Hematopoietic multipotent progenitor cell treated with erythropoietin and hydrocortisone succinate and interleukin-3 and kit ligand, for 4 days (in vitro differentiated cells): ENCODE data around the gene CDC42SE2.
"Not testable (repeated sequence)": the region's sequence is repeated elsewhere in the genome, so short reads cannot be mapped to it uniquely, and the experiment has no call there.

Experiments
- DNase-seq: peaks from one replicate; pipeline ENCODE4 v3.0.0-alpha.2; 2015

CDC42SE2 gene

GRCh38 chr5:131328536-131329285 is 64.9 kb downstream of the CDC42SE2 start:
- no peak for DNase-seq

GRCh38 chr5:131329286-131329560 is 65.4 kb downstream of the CDC42SE2 start:
- DNase-seq: no peak

- DNase-seq: no peak
Measured at GRCh38 chr5:131330031-131330430, 66.2 kb downstream of the CDC42SE2 start.

- DNase-seq: not testable (repeated sequence)
Measured at GRCh38 chr5:131335756-131336155, 71.9 kb downstream of the CDC42SE2 start.

GRCh38 chr5:131336801-131337200 is 72.9 kb downstream of the CDC42SE2 start:
- not testable (repeated sequence) for DNase-seq

- DNase-seq: not testable (repeated sequence)
Measured at GRCh38 chr5:131337240-131338050, 73.6 kb downstream of the CDC42SE2 start.

- DNase-seq: no peak
Measured at GRCh38 chr5:131338051-131338453, 74.2 kb downstream of the CDC42SE2 start.

- DNase-seq: not testable (repeated sequence)
Measured at GRCh38 chr5:131344288-131344687, 80.4 kb downstream of the CDC42SE2 start.

- not testable (repeated sequence) for DNase-seq
Measured at GRCh38 chr5:131346204-131346603, 82.4 kb downstream of the CDC42SE2 start.

- no peak for DNase-seq
Measured at GRCh38 chr5:131353991-131354390, 90.1 kb downstream of the CDC42SE2 start.

GRCh38 chr5:131355971-131356528 is 92.2 kb downstream of the CDC42SE2 start:
- DNase-seq: no peak

GRCh38 chr5:131356619-131357018 is 92.8 kb downstream of the CDC42SE2 start:
- no peak for DNase-seq

- DNase-seq: peak; percentile 69
Measured at GRCh38 chr5:131357739-131358561, 94.1 kb downstream of the CDC42SE2 start.

GRCh38 chr5:131361677-131362315 is 97.9 kb downstream of the CDC42SE2 start:
- no peak for DNase-seq

- no peak for DNase-seq
Measured at GRCh38 chr5:131363811-131364506, 100.1 kb downstream of the CDC42SE2 start.

- DNase-seq: peak; percentile 36
Measured at GRCh38 chr5:131364507-131365050, 100.7 kb downstream of the CDC42SE2 start.

GRCh38 chr5:131366428-131366827 is 102.6 kb downstream of the CDC42SE2 start:
- no peak for DNase-seq

GRCh38 chr5:131367219-131367860 is 103.5 kb downstream of the CDC42SE2 start:
- no peak for DNase-seq

GRCh38 chr5:131368866-131369265 is 105.0 kb downstream of the CDC42SE2 start:
- no peak for DNase-seq

- no peak for DNase-seq
Measured at GRCh38 chr5:131369558-131369957, 105.7 kb downstream of the CDC42SE2 start.

GRCh38 chr5:131371835-131372234 is 108.0 kb downstream of the CDC42SE2 start:
- no peak for DNase-seq
